HepG2 (cell line): ENCODE data around the gene CCDC85A. TPM values are rescaled to one million over a fixed set of nuclear protein-coding genes. Genes with fewer than 3 reads are reported as not detected.

ENCODE experiments used
- ATAC-seq: fragments of 200-7000 bp; cut with Tn5 transposase; 3 replicates; pipeline ENCODE4 v1.9.1; 2020; ENCODE audit warnings: mild to moderate bottlenecking, moderate library complexity
- BruUV-seq: library from RNA; stranded (reverse); fragments of 400-500 nt; replicated peaks from 2 replicates; lab custom pipeline; 2021; lab: Mats Ljungman, UMichigan
- CTCF ChIA-PET: fragments of 300-600 bp; formaldehyde crosslinking; extraction: SDS; loops from one replicate; lab custom pipeline; 2021; ENCODE audit warnings: low total read pairs, inconsistent platforms, low intra/inter-chr PET ratio; lab: Yijun Ruan, JAX
- POLR2A ChIA-PET: fragments of 350-600 bp; sonication (Branson Sonifier 250); formaldehyde crosslinking; loops from one replicate; lab custom pipeline; 2020; ENCODE audit warnings: antibody characterized with exemption, inconsistent platforms; lab: Yijun Ruan, JAX
- DNase-seq: peaks from one replicate; pipeline ENCODE4 v3.0.0-alpha.2; 2015; ENCODE audit warnings: low spot score
- FAIRE-seq: peaks from 3 replicates; lab custom pipeline; 2011; peaks lifted over from hg19 to GRCh38; lab: Jason Lieb, UNC
- H2AFZ ChIP-seq: one replicate; pipeline ENCODE4 v1.6.1; 2011; ENCODE audit warnings: low read length, inconsistent platforms
- H3K27ac ChIP-seq: fragments of 300-600 bp; 3 replicates; pipeline ENCODE4 v1.8.0; 2011; ENCODE audit warnings: mixed run types, mild to moderate bottlenecking, mixed read lengths, low read length, inconsistent platforms; ENCODE audit not compliant: insufficient read depth; ENCODE audit errors: extremely low read length
- H3K27me3 ChIP-seq, 2 experiments: fragments of 200-600 bp in 1 of 2; 2 replicates in 1 of 2; 3 replicates in 1 of 2; pipeline versions ENCODE4 v1.6.0 to v1.8.0; 2011; ENCODE audit warnings: low read length in 2 of 2, mild to moderate bottlenecking in 2 of 2, moderate library complexity in 2 of 2, inconsistent platforms in 1 of 2; ENCODE audit not compliant: insufficient read depth in 2 of 2, control insufficient read depth in 1 of 2
- H3K36me3 ChIP-seq, 2 experiments: fragments of 200-600 bp in 1 of 2; replicated peaks in 1 of 2; 2 replicates in 1 of 2; 3 replicates in 1 of 2; pipeline versions ENCODE4 v1.5.1 to v1.8.0; 2011; ENCODE audit warnings: low read length in 2 of 2, inconsistent platforms in 1 of 2; ENCODE audit not compliant: insufficient read depth in 2 of 2, control insufficient read depth in 1 of 2
- H3K4me1 ChIP-seq: 2 replicates; pipeline ENCODE4 v1.5.1; 2012; ENCODE audit warnings: low read length, inconsistent platforms; ENCODE audit not compliant: insufficient read depth
- H3K4me2 ChIP-seq: 2 replicates; pipeline ENCODE4 v1.6.0; 2011; ENCODE audit warnings: low read depth, low read length, inconsistent platforms
- H3K4me3 ChIP-seq, 3 experiments: fragments of 200-600 bp in 1 of 3; sonication (generic), shearing (Covaris generic) in 1 of 3; replicated peaks in 1 of 3; 2 replicates each; pipeline ENCODE4 v1.5.1; 2011 to 2016; ENCODE audit warnings: low read length in 3 of 3, inconsistent platforms in 2 of 3, low read depth in 2 of 3, mild to moderate bottlenecking in 2 of 3, control low read depth in 1 of 3, mixed read lengths in 1 of 3; ENCODE audit not compliant: insufficient read depth in 1 of 3
- H3K79me2 ChIP-seq: one replicate; pipeline ENCODE4 v1.6.1; 2011; ENCODE audit warnings: low read length, inconsistent platforms; ENCODE audit not compliant: insufficient read depth
- H3K9ac ChIP-seq: 2 replicates; pipeline ENCODE4 v1.6.0; 2011; ENCODE audit warnings: mild to moderate bottlenecking, low read depth, low read length, inconsistent platforms; ENCODE audit not compliant: insufficient read depth
- H3K9me3 ChIP-seq: 2 replicates; pipeline ENCODE4 v1.5.1; 2012; ENCODE audit warnings: mild to moderate bottlenecking, low read length
- H4K20me1 ChIP-seq: 2 replicates; pipeline ENCODE4 v1.6.0; 2011; ENCODE audit warnings: inconsistent platforms, mild to moderate bottlenecking, low read length, moderate library complexity; ENCODE audit not compliant: insufficient read depth
- ARNT2 ChIP-seq: sonication (generic); formaldehyde crosslinking; IDR thresholded peaks from 2 replicates; pipeline ENCODE4 v1.8.0; 2022; ENCODE audit warnings: mild to moderate bottlenecking, low read depth, missing genetic modification reagents, moderate library complexity
- GRHL1 ChIP-seq: sonication (generic); formaldehyde crosslinking; conservative IDR thresholded peaks from 2 replicates; pipeline ENCODE4 v1.8.0; 2022; ENCODE audit warnings: missing genetic modification reagents
- HNF1A ChIP-seq, 2 experiments: sonication (generic) in 1 of 2; formaldehyde crosslinking in 1 of 2; IDR thresholded peaks; 2 replicates each; pipeline versions ENCODE4 v1.4.0 to v1.6.1; 2016 to 2020; ENCODE audit warnings: borderline replicate concordance in 1 of 2, low read depth in 1 of 2, mild to moderate bottlenecking in 1 of 2, missing genetic modification reagents in 1 of 2
- KDM6A ChIP-seq: IDR thresholded peaks from 2 replicates; pipeline ENCODE4 v1.6.1; 2016; ENCODE audit warnings: low read depth
- NCOR1 ChIP-seq: fragments of 200-600 bp; sonication (generic); IDR thresholded peaks from 2 replicates; pipeline ENCODE4 v1.7.0; 2017; ENCODE audit warnings: antibody characterized with exemption, low read length, borderline replicate concordance
- NFRKB ChIP-seq: fragments of 450-650 bp; IDR thresholded peaks from 2 replicates; pipeline ENCODE4 v1.6.1; 2017
- PLRG1 ChIP-seq: fragments of 450-650 bp; conservative IDR thresholded peaks from 2 replicates; pipeline ENCODE4 v1.6.1; 2016
- SP140L ChIP-seq: sonication (generic); formaldehyde crosslinking; IDR thresholded peaks from 2 replicates; pipeline ENCODE4 v1.4.0; 2020; ENCODE audit warnings: missing genetic modification reagents, borderline replicate concordance
- TFE3 ChIP-seq: IDR thresholded peaks from 2 replicates; pipeline ENCODE4 v1.6.1; 2016
- THAP8 ChIP-seq: sonication (generic); formaldehyde crosslinking; IDR thresholded peaks from 2 replicates; pipeline ENCODE4 v1.5.1; 2020; ENCODE audit warnings: missing genetic modification reagents, mild to moderate bottlenecking, borderline replicate concordance
- ZFP36 ChIP-seq: fragments of 150-350 bp; IDR thresholded peaks from 2 replicates; pipeline ENCODE4 v1.6.1; 2018; ENCODE audit warnings: borderline replicate concordance, low read length, low read depth; ENCODE audit not compliant: partially characterized antibody
- ZNF281 ChIP-seq: sonication (generic); formaldehyde crosslinking; IDR thresholded peaks from 2 replicates; pipeline ENCODE4 v1.4.0; 2020; ENCODE audit warnings: missing genetic modification reagents, borderline replicate concordance
- ZNF570 ChIP-seq: sonication (generic); formaldehyde crosslinking; IDR thresholded peaks from 2 replicates; pipeline ENCODE4 v1.4.0; 2020; ENCODE audit warnings: mild to moderate bottlenecking, missing genetic modification reagents, borderline replicate concordance
- ZNF605 ChIP-seq: sonication (generic); formaldehyde crosslinking; IDR thresholded peaks from 2 replicates; pipeline ENCODE4 v1.8.0; 2022; ENCODE audit warnings: mild to moderate bottlenecking, missing genetic modification reagents
- WGBS: methylation state at CpG from one replicate; pipeline ENCODE4 v1.1.6; 2017; ENCODE audit warnings: low lambda C conversion rate; 5-methylcytosine and 5-hydroxymethylcytosine counted together
- in situ Hi-C: cut with HindIII; loops from 2 replicates; pipeline ENCODE4 v1.10.0; 2017; ENCODE audit warnings: low pct_unique_long_range_greater_than_20kb; ENCODE audit not compliant: extremely low pct_ligation_motif_present
- intact Hi-C: fragments of 100-400 bp; cut with micrococcal nuclease; formaldehyde crosslinking; loops from one replicate; pipeline ENCODE4 v1.10.0; 2022; ENCODE audit not compliant: unreplicated experiment
- polyA plus RNA-seq, 8 experiments: library from polyadenylated mRNA; depleted of rRNA in 3 of 8; stranded (reverse) in 7 of 8; unstranded in 1 of 8; fragments of >200 nt; fragmentation: Illumina TruSeq in 4 of 8; extraction: Trizol in 4 of 8; gene quantifications; 2 replicates each; pipeline versions ENCODE4 v1.2.1 to v1.2.3, GENCODE V29; 2011 to 2016; ENCODE audit warnings: low read depth in 4 of 8, missing spikeins in 1 of 8, mixed read lengths in 1 of 8; ENCODE audit not compliant: insufficient read depth in 1 of 8
- total RNA-seq, 5 experiments: library from RNA; depleted of rRNA; stranded (reverse); fragments of >200 nt; fragmentation: Illumina TruSeq; extraction: Trizol; gene quantifications; 2 replicates each; pipeline ENCODE4 v1.2.3, GENCODE V29; 2016; ENCODE audit warnings: low read depth in 1 of 5

CCDC85A gene
- total and polyA plus RNA-seq, 2 of the 13 experiments (the other 11 are each of a cell fraction or from before 2014, with no cell fraction given) = not detected

- H3K27me3 ChIP-seq = no peaks in the 10 kb centered on the region
- no peak for FAIRE-seq
- H3K4me1 ChIP-seq = no peaks in the 10 kb centered on the region
- H4K20me1 ChIP-seq = no peaks in the 10 kb centered on the region
- no TSS peak for BruUV-seq
- H3K36me3 ChIP-seq = no peaks in the 10 kb centered on the region
- H3K27ac ChIP-seq = no peak overlapping the region
- H3K79me2 ChIP-seq = no peaks in the 10 kb centered on the region
- no peak overlapping the region for H3K4me2 ChIP-seq
- no peak overlapping the region for H2AFZ ChIP-seq
- in situ Hi-C loops (no loop called here), intact Hi-C loops (no loop called here)
- ATAC-seq = no peak
- CTCF ChIA-PET = no interaction called here
- H3K4me3 ChIP-seq = no peak overlapping the region
- WGBS = 54% methylated on average over 2 of the region's 2 CpGs
- H3K9ac ChIP-seq = no peak overlapping the region
- DNase-seq = no peak
- no peaks in the 10 kb centered on the region for H3K9me3 ChIP-seq
- POLR2A ChIA-PET = no interaction called here
- TF ChIP-seq NCOR1 (no peak), HNF1A (IDR thresholded peaks at IDR 0.05; ENCODE audit: low read depth) (no peak), HNF1A (CRISPR knock-in tag; IDR thresholded peaks at IDR 0.05; ENCODE audit: borderline replicate concordance) (no peak), ARNT2 (CRISPR knock-in tag) (no peak), ZNF605 (no peak), GRHL1 (CRISPR knock-in tag) (no peak), SP140L (CRISPR knock-in tag) (no peak), ZNF281 (CRISPR knock-in tag) (no peak), NFRKB (no peak), TFE3 (CRISPR knock-in tag) (no peak), THAP8 (no peak), KDM6A (CRISPR knock-in tag) (no peak), ZFP36 (no peak), PLRG1 (no peak), ZNF570 (CRISPR knock-in tag) (no peak)
Observed at GRCh38 chr2:56380861-56381260, 197.1 kb downstream of the CCDC85A start.
